GM19351 (cell line): Measurements from ENCODE around the gene COL4A4.
"Not testable (repeated sequence)": the region's sequence is repeated elsewhere in the genome, so short reads cannot be mapped to it uniquely, and the experiment has no call there.

Experiments
- ATAC-seq: cut with Tn5 transposase; IDR thresholded peaks from one replicate; pipeline ENCODE4 v1.9.1; 2021; ENCODE audit warnings: mild to moderate bottlenecking, moderate library complexity; ENCODE audit not compliant: unreplicated experiment

COL4A4 gene

DNA sequence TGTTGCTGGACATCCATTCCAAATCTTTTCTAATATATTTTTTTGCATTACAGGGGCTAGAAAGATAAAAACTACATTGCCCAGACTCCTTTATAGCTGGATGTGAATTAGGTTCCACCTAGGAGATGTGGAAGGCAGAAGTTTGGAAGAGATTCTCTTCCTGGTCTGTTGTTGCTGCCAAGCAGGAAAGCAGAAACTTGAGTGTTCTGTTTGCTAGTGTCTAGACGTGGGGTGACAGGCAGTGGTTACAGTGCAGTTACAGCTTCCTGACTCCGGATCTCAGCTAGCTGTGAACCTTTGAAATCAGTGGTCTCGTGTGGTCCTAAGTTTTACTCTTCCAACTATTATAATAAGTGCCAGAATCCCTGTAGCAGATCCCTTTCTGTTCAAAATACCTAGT is 46.2 kb downstream of the COL4A4 start:
- no peak for ATAC-seq

DNA sequence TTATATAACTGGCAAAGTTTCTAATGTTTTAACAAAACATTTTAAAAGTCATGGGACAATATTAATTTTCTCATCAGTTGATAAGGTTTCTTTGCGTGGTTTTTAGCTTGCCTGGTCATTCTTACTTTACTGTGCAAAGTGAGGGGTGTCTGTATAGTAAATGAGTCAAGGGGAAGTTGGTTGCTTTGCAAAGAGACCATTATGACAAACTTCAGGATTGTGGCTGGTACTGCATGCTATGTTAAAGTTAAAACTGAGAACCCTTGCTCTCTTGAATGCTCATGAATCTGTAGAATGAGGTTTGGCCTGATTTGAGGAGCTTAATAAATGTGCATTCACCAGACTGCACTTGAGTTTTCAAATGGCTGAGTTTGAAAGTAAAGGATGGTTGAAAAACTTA is 47.0 kb downstream of the COL4A4 start:
- no peak for ATAC-seq

DNA sequence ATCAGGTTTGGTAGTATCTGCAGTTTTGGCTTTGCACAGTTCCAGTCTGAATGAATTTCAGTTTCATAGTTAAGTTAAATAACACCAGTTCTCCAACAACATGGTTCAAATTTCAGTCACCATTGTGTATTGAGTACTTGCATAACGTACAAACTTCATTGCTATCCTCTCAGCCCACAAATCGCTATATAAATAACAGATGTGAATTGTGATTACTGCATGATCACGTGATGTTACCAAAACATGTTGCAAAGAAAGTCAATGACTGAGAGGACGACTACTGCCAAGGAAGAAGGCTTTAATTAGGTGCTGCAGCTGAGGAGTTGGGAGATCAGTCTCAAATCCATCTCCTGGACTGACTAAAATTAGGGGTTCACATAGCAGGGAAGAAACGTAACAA is 48.2 kb downstream of the COL4A4 start:
- ATAC-seq: no peak

DNA sequence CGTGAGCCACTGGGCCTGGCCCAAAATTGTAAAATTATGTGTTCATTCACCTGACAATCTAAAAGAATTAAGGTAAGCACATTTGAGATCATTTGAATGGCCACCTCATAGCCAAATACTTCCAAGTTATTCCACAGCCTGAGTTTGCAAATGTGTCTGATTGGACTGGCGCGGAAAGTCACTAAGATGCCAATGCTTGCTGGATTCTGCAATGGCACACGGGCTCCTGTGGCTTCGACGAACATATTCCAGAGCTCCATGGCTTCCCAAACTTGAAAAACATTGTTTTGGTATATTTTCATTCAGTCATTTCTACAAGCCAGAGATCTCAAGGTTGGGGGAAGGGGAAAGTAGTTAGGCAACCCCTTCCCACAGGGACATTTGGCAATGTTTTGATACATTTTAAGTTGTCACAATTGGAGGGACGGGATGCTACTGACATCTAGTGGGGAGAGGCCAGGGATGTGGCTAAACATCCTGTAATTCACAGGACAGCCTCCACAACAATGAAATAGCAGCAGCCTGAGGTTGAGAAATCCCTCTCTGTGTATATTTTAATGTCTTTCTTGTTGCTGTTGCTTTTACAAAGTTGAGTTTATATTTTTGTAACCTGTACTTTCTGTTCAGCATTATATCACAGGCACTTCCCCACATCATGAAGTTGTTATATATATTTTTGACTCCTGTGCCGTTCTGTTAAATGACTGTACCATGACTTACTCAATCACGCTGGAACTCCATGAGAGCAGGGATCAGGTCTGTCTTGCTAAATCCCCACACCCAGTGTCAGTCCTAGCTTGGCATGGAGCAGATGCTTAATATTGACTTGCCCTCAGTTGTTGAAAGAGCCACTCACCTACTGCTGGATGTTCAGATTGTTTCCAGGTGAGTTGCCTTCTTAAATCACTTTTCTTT is 56.9 kb downstream of the COL4A4 start:
- ATAC-seq: peak; percentile 84

DNA sequence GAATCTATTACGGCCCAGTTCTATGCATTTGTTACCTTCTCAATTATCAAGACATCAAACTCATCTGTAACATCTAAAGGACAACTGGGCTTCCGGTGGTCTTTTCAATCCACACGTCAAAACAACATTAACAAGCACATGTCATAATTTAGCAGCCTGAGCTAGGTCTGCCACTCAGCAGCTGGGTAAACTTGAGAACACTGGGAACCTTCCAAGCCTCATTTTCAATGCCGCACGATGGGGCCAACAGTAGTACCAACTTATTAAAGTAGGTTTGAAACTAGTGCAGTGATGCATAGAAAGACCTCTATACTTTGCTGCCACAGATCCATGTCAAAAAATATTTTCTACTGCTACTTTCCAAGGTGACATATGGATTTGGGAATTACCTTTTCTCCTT is 60.4 kb downstream of the COL4A4 start:
- no peak for ATAC-seq

DNA sequence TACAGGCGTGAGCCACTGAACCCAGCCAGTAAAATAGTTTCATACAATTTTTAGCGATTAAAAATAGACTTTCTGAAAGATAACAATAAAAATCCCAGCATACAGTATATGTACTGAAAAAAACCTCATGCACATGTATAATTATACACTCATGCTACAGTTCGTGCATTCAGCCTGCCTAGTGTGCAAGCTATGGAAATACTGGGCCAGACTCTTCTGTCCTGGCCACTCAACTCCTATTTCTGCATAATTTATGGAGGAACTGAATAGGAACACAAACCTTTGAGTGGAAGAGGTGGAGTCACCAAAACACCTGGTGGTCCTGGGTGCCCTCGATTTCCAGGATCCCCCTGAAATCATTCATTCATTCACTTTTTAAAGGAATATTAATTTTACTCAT is 64.7 kb downstream of the COL4A4 start:
- ATAC-seq: no peak

DNA sequence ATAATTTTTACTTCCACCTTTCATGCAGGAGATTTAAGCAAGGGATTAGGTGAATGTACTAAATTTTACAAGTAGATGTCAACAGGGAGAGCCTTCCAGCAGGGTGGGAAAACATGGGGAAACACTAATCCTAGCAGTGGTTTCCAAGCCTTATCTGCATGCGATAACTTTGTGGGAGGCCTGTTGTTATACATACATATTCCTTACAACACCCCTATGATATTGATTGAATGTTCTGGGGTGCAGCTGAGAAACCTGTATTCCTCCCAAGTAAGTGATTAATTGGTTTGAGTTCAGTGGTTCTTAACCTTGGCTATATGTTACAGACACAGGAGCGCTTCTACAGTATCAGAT is 65.9 kb downstream of the COL4A4 start:
- ATAC-seq: no peak

DNA sequence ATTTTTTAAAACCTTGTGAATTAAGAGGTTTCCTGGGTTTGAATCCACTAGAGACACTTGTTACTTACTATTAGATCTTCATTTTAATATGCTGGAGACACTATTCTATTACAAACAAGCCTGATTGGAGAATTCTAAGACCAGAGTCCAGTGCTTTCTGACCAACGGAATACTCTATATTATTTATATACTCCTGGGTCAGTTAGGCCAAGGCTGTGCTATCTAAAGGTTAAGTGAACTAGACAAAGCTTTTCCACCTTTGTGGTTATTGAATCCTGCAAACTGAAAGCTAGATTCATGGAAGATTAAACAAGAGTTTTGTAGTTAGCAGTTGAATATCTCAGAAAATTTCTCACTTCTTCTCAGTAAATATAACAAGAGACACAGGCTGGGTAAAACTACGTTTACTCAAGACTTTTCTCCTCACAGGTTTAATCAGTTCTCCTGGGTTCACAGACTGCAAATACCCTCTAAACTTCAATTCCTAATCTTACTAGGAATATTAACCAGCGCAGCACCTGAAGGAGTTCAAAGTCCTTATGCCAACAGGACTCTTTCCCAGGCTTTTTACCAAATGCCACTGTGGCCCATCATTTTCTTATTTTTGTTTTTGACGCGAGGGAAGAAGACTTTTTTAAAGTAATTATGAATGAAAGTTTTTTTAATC is 66.4 kb downstream of the COL4A4 start:
- no peak for ATAC-seq

DNA sequence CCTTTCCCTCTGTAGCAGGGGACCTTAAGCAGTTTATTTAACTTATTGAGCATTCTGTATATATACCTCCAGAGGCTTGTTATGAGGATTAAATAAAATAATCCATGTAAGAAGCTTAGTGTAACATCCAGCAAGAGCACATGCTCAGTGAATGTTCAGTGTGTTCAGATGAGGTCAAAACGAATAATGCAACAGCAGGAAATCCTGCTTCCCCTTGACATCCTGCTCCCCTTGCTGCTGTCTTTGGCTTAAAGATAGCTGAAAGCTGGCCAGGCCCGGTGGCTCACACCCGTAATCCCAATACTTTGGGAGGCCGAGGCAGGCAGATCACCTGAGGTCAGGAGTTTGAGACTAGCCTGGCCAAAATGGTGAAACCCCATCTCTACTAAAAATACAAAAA is 68.7 kb downstream of the COL4A4 start:
- ATAC-seq: no peak

DNA sequence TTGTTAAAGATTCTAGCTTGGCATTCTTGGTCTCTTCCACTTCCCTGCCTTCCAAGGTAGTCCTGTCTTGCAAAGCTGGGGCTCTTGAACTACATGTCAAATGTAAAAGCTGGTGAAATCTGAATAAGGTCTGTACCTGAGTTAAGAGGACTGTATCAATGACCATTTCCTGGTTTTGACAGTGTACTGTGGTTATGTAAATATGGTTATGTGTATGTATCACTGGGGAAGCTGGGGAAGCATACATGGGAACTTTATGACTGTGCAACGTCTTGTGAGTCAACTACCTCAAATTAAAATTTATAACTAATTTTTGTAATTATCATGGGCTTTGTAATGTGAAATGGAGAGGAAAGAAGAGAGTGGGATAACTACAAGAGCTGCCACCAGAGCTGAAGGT is 81.7 kb downstream of the COL4A4 start:
- ATAC-seq: peak; percentile 95

DNA sequence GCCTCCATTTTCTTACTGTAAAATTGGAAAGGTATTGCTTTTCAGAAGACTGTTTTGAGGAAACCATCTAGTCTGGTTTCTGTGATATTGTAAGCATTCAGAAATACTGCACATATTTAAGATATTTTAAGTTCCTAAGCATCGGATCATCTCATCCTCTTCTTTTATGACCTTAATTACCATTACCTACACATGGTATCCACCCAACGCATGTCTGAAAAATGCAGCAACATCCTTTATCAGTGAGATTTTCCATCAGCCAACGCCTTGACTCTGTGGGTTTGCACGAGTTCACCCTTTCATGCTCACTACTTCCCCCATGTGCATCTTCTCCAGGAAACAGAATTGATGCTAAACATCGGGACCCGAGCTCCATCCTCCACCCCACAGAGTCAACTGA is 84.3 kb downstream of the COL4A4 start:
- no peak for ATAC-seq

DNA sequence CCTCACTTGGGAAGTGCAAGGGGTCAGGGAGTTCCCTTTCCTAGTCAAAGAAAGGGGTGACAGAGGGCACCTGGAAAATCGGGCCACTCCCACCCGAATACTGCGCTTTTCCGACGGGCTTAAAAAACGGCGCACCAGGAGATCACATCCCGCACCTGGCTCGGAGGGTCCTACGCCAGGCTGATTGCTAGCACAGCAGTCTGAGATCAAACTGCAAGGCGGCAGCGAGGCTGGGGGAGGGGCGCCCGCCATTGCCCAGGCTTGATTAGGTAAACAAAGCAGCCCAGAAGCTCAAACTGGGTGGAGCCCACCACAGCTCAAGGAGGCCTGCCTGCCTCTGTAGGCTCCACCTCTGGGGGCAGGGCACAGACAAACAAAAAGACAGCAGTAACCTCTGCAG is 98.9 kb downstream of the COL4A4 start:
- not testable (repeated sequence) for ATAC-seq

DNA sequence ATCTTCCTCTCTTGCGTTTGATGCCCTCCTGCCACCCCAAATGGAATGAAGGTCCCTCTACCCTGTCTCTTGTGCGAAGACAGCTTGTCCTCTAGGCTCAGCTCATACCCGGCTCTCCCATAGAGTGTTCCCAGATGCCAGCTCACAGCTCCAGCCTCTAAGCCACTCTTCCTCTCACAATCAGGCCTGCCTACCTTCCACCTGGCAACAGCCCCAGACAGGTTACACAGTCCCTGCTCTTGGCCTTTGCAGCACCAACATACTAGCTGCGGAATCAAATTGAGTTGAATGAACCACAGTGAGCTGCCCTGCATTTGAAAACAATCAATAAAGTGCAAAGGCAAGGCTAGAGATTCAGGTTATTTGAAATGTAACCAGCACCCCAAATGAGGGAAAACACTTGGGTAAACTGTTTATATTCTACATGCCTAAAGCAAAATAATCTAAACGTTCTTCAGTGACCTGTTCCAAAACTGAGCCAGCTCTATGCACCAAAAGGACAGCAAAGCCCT is 105.1 kb downstream of the COL4A4 start:
- ATAC-seq: no peak

DNA sequence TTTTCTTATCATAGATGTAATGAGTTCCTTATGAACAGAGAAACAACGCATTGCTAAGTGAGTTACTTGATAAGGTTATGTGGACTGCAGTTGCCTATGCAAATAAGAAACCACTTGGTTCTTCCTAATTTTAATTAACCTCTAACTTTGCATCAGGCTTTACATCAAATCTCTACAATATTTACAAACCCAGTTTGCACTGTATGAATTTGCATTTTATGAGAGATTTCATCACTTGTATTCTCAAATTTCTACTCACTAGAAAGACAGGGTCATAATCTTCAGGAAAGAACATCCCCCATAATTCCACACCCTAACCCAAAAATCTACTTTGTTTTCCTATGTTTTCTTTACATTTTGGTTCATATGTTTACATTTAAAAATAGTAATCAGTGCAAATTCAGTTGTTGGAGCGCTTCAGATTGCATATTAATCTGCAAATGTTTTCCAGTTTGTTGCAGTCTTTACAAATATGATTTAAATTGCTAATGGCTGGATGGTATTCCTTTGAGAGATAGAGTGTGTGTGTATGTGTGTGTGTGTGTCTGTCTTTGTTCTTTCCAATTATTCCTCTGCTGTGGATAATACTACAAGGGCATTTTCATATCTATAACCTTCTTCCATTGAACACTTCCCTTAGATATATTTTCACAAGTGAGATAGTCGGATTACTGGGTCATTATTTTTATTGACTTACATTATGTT is 106.1 kb downstream of the COL4A4 start:
- ATAC-seq: no peak

DNA sequence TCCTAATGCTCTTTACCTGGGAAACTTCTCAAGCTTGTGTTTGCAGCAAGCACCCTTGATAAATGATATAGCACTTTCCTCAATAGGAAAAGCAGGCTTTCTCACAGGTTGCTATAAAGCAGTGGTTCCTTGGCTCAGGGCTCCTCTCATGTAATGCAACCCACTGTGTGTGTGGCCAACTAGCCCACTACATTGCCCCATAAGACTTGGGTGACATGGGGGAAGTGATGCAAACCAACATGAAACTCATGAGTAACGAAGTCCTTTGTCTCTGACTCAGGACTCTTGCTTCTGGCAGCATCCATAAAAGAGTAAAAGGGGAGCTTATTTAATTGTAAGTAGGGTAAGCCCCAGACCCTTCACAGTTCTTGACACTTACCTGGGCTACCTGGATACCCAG is 106.9 kb downstream of the COL4A4 start:
- ATAC-seq: no peak

DNA sequence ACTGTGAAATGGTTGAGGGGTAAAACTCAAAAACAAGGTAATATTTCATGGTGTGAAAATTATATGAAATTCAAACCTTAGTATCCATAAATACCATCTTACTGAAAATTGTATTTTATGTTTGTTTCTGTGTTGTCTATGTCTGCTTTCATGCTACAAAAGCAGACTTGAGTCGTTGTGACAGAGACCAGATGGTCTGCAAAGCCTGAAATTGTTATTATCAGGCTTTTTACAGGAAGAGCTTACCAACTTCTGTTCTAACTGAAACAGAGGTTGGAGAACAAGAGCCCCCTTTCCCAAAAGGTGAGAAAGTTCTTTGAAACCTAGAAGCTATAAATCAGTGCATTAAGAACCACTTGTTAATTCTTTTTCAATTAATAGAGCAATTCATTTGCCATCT is 110.0 kb downstream of the COL4A4 start:
- ATAC-seq: no peak

DNA sequence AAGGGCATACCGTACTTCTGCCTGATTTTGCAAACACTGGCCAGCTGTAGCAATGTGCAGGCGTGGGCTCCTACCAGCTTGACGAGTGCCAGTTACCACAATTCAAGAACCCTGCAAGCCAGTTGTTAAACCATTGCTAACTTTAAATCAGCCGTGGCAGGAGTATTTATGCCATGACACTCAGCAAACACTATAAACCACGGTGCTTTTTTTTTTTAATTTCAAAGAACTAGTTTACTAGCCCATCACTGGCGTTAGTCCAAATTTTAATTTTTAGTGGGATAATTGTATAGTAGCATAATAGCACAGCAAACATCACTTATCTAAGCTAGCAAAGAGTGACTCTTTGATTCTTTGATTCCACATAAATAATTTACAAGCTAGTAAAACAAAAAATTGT is 111.1 kb downstream of the COL4A4 start:
- no peak for ATAC-seq

DNA sequence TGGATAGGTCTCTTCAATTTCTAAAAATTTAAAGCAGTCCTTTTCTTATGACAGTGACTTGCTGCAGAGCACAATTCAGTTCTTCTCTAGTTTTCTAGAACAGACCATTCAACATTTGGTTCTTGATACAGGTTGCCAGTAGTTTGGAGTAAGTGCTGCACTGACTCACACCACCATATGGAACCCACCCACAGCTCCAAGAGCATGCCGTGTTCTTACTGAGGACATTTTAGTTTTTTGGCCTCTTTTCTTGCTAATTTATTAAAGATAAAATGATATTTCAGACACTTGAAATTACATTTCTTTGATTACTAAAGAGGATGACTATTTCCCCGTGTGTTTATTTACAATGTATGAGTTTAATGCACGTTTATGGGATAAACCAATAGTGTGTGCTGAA is 120.0 kb downstream of the COL4A4 start:
- ATAC-seq: no peak

DNA sequence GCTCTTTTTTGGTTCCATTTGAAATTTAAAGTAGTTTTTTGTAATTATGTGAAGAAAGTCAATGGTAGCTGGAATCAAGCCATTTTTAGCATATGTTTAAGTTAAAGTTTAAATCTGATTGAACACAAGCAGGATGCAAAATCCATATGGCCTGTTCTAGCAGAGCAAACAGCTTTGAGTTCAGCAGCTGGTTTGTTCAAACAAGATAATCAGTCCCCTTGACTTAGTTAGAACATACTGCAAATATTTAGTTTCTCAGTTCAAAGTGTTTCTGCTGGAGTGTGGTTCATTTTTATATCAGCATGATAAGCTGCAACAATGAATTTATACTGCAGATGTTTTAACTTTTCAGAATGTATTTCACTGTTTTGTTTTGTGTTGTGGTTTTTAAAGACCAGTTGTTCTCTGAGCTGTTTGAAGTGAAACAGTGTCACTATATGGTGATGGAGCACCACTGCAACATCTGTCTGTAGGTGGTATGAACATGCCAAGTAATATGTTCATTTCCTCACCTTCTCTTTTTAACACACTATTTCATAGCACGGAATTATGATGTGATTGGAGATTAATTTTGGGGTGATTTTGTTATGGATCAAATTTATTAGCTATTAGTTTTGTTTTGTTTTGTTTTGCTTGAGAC is 125.3 kb downstream of the COL4A4 start:
- no peak for ATAC-seq

DNA sequence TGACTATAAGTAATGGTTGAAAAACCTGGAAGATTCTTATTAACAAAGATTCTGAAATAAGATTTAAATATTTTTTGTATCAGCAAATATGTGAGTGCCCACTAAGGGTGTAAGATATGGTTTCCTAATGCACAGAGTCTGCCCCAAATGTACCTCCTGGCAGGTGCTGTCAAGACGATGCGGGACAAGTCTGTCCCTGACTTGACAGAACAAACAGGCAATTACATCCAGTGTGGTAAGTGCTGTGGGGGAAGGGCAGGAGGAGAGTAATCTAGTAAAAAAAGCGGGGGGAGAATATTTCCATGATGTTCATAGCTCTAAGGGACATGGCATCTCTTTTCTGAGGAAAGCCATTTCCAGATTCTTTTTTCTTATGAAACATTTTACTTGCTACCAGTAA is 127.5 kb downstream of the COL4A4 start:
- ATAC-seq: no peak

DNA sequence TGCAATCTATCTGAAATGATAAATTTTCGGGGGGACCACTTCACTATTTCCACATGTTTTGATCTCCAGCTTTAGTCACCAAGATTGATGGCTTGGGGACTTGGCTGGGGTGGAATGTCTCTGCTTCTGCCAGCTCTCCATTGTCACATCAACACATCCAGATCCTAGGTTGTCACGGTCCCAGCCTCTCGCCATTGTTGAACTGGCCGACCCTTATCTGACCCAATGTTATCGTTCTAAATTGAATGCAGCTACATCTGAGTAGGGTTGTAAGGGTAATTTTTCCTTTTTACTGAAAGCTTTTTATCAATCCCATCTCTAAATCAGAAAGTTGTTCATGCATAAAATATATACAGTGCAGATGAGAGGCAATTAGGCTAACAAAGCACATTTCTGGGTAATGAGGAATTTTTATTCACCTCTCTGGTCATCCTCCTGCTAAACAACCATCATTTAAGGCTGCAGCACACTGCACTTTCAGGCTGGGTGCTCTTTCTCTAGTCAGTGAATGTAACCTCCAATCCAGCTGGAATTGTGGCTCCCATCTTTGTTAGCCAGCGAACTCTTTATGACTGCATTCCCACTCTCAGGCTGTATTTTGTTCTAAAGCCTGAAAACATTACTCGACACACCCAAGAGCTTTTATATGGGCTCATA is 128.2 kb downstream of the COL4A4 start:
- no peak for ATAC-seq
